ENCODE data around the gene ROR2. TPM values are rescaled to one million over a fixed set of nuclear protein-coding genes. Genes with fewer than 3 reads are reported as not detected.
"Not testable (repeated sequence)": the region's sequence is repeated elsewhere in the genome, so short reads cannot be mapped to it uniquely, and the experiment has no call there.

The ROR2 gene
- total RNA-seq, 1 donor, result not detected

- H3K4me3 ChIP-seq (ENCODE audit: low read length), result no peak overlapping the region
- no peaks in the 10 kb centered on the region for H3K27me3 ChIP-seq (ENCODE audit: insufficient read depth, low read length)
- H3K9me3 ChIP-seq (ENCODE audit: low read depth, low read length), result no peaks in the 10 kb centered on the region
- no peaks in the 10 kb centered on the region for H3K4me1 ChIP-seq (ENCODE audit: insufficient read depth, low read length)
Observed at GRCh38 chr9:91549177-91549576, 400.9 kb downstream of the ROR2 start.

GRCh38 chr9:91547081-91547480, 402.9 kb downstream of the ROR2 start:
- Histone ChIP-seq H3K4me3 (ENCODE audit: low read length) (no peak overlapping the region), H3K9me3 (ENCODE audit: low read depth, low read length) (no peaks in the 10 kb centered on the region), H3K27me3 (ENCODE audit: insufficient read depth, low read length) (no peaks in the 10 kb centered on the region), H3K4me1 (ENCODE audit: insufficient read depth, low read length) (no peaks in the 10 kb centered on the region)

GRCh38 chr9:91546574-91546973, 403.5 kb downstream of the ROR2 start:
- Histone ChIP-seq H3K9me3 (ENCODE audit: low read depth, low read length) (no peaks in the 10 kb centered on the region), H3K4me3 (ENCODE audit: low read length) (no peak overlapping the region), H3K27me3 (ENCODE audit: insufficient read depth, low read length) (no peaks in the 10 kb centered on the region), H3K4me1 (ENCODE audit: insufficient read depth, low read length) (no peaks in the 10 kb centered on the region)

GRCh38 chr9:91541734-91542133, 408.3 kb downstream of the ROR2 start:
- H3K4me3 ChIP-seq (ENCODE audit: low read length), result no peak overlapping the region
- H3K4me1 ChIP-seq (ENCODE audit: insufficient read depth, low read length), result no peaks in the 10 kb centered on the region
- H3K9me3 ChIP-seq (ENCODE audit: low read depth, low read length), result no peaks in the 10 kb centered on the region
- H3K27me3 ChIP-seq (ENCODE audit: insufficient read depth, low read length), result no peaks in the 10 kb centered on the region

- not testable (repeated sequence) for H3K4me1 ChIP-seq (ENCODE audit: insufficient read depth, low read length); H3K27me3 ChIP-seq (ENCODE audit: insufficient read depth, low read length); H3K4me3 ChIP-seq (ENCODE audit: low read length); H3K9me3 ChIP-seq (ENCODE audit: low read depth, low read length)
Observed at GRCh38 chr9:91540506-91540905, 409.5 kb downstream of the ROR2 start.

- Histone ChIP-seq H3K27me3 (ENCODE audit: insufficient read depth, low read length) (peaks cover 3% of the 10 kb centered on the region), H3K9me3 (ENCODE audit: low read depth, low read length) (no peaks in the 10 kb centered on the region), H3K4me3 (ENCODE audit: low read length) (no peak overlapping the region), H3K4me1 (ENCODE audit: insufficient read depth, low read length) (no peaks in the 10 kb centered on the region)
Observed at GRCh38 chr9:91536211-91536691, 413.8 kb downstream of the ROR2 start.

- Histone ChIP-seq H3K4me3 (ENCODE audit: low read length) (no peak overlapping the region), H3K9me3 (ENCODE audit: low read depth, low read length) (no peaks in the 10 kb centered on the region), H3K4me1 (ENCODE audit: insufficient read depth, low read length) (no peaks in the 10 kb centered on the region), H3K27me3 (ENCODE audit: insufficient read depth, low read length) (peaks cover 3% of the 10 kb centered on the region)
Observed at GRCh38 chr9:91534374-91534773, 415.7 kb downstream of the ROR2 start.

GRCh38 chr9:91533382-91533781, 416.6 kb downstream of the ROR2 start:
- Histone ChIP-seq H3K27me3 (ENCODE audit: insufficient read depth, low read length) (peaks cover 3% of the 10 kb centered on the region), H3K4me1 (ENCODE audit: insufficient read depth, low read length) (no peaks in the 10 kb centered on the region), H3K9me3 (ENCODE audit: low read depth, low read length) (no peaks in the 10 kb centered on the region), H3K4me3 (ENCODE audit: low read length) (no peak overlapping the region)

GRCh38 chr9:91532325-91532724, 417.7 kb downstream of the ROR2 start:
- no peak overlapping the region for H3K4me3 ChIP-seq (ENCODE audit: low read length)
- no peaks in the 10 kb centered on the region for H3K9me3 ChIP-seq (ENCODE audit: low read depth, low read length)
- H3K27me3 ChIP-seq (ENCODE audit: insufficient read depth, low read length), result peaks cover 3% of the 10 kb centered on the region
- H3K4me1 ChIP-seq (ENCODE audit: insufficient read depth, low read length), result no peaks in the 10 kb centered on the region

GRCh38 chr9:91530829-91531228, 419.2 kb downstream of the ROR2 start:
- no peak overlapping the region for H3K4me3 ChIP-seq (ENCODE audit: low read length)
- peaks cover 3% of the 10 kb centered on the region for H3K27me3 ChIP-seq (ENCODE audit: insufficient read depth, low read length)
- H3K9me3 ChIP-seq (ENCODE audit: low read depth, low read length), result no peaks in the 10 kb centered on the region
- H3K4me1 ChIP-seq (ENCODE audit: insufficient read depth, low read length), result no peaks in the 10 kb centered on the region

- peaks cover 13% of the 10 kb centered on the region for H3K9me3 ChIP-seq (ENCODE audit: low read depth, low read length)
- no peaks in the 10 kb centered on the region for H3K4me1 ChIP-seq (ENCODE audit: insufficient read depth, low read length)
- H3K27me3 ChIP-seq (ENCODE audit: insufficient read depth, low read length), result peaks cover 18% of the 10 kb centered on the region
- no peak overlapping the region for H3K4me3 ChIP-seq (ENCODE audit: low read length)
Observed at GRCh38 chr9:91522481-91522880, 427.5 kb downstream of the ROR2 start.

- Histone ChIP-seq H3K4me1 (ENCODE audit: insufficient read depth, low read length) (no peaks in the 10 kb centered on the region), H3K4me3 (ENCODE audit: low read length) (no peak overlapping the region), H3K27me3 (ENCODE audit: insufficient read depth, low read length) (peaks cover 17% of the 10 kb centered on the region), H3K9me3 (ENCODE audit: low read depth, low read length) (peaks cover 6% of the 10 kb centered on the region)
Observed at GRCh38 chr9:91519520-91520277, 430.3 kb downstream of the ROR2 start.

- Histone ChIP-seq H3K9me3 (ENCODE audit: low read depth, low read length) (no peaks in the 10 kb centered on the region), H3K27me3 (ENCODE audit: insufficient read depth, low read length) (peaks cover 14% of the 10 kb centered on the region), H3K4me3 (ENCODE audit: low read length) (no peak overlapping the region), H3K4me1 (ENCODE audit: insufficient read depth, low read length) (no peaks in the 10 kb centered on the region)
Observed at GRCh38 chr9:91518462-91518861, 431.6 kb downstream of the ROR2 start.

GRCh38 chr9:91517801-91518200, 432.2 kb downstream of the ROR2 start:
- Histone ChIP-seq H3K27me3 (ENCODE audit: insufficient read depth, low read length) (peaks cover 11% of the 10 kb centered on the region), H3K9me3 (ENCODE audit: low read depth, low read length) (no peaks in the 10 kb centered on the region), H3K4me3 (ENCODE audit: low read length) (no peak overlapping the region), H3K4me1 (ENCODE audit: insufficient read depth, low read length) (no peaks in the 10 kb centered on the region)

- H3K27me3 ChIP-seq (ENCODE audit: insufficient read depth, low read length); H3K4me1 ChIP-seq (ENCODE audit: insufficient read depth, low read length); H3K4me3 ChIP-seq (ENCODE audit: low read length); H3K9me3 ChIP-seq (ENCODE audit: low read depth, low read length): not testable (repeated sequence)
Observed at GRCh38 chr9:91517332-91517731, 432.7 kb downstream of the ROR2 start.

- H3K4me1 ChIP-seq (ENCODE audit: insufficient read depth, low read length), result no peaks in the 10 kb centered on the region
- H3K27me3 ChIP-seq (ENCODE audit: insufficient read depth, low read length), result peaks cover 8% of the 10 kb centered on the region
- H3K4me3 ChIP-seq (ENCODE audit: low read length), result no peak overlapping the region
- H3K9me3 ChIP-seq (ENCODE audit: low read depth, low read length), result no peaks in the 10 kb centered on the region
Observed at GRCh38 chr9:91516777-91517176, 433.3 kb downstream of the ROR2 start.
